ENCODE data around the gene KLRG1.

Gene KLRG1

GRCh38 chr12:8985213-8985754 is 4.1 kb upstream of the KLRG1 start:
- DNase-seq (ENCODE audit: low read depth in 2 of 2, low spot score in 1 of 2), result no peak

- DNase-seq (ENCODE audit: low read depth in 2 of 2, low spot score in 1 of 2), result no peak
Measured at GRCh38 chr12:8987163-8987562, 2.2 kb upstream of the KLRG1 start.

- DNase-seq (ENCODE audit: low read depth in 2 of 2, low spot score in 1 of 2), result no peak
Measured at GRCh38 chr12:8987685-8988084, 1.7 kb upstream of the KLRG1 start.

GRCh38 chr12:8991371-8992345 is 2.3 kb downstream of the KLRG1 start:
- DNase-seq (ENCODE audit: low read depth in 2 of 2, low spot score in 1 of 2), result no peak

- no peak for DNase-seq (ENCODE audit: low read depth in 2 of 2, low spot score in 1 of 2)
Measured at GRCh38 chr12:8993827-8994226, 4.5 kb downstream of the KLRG1 start.

- DNase-seq (ENCODE audit: low read depth in 2 of 2, low spot score in 1 of 2), result no peak
Measured at GRCh38 chr12:8995021-8995775, 5.9 kb downstream of the KLRG1 start.

- DNase-seq (ENCODE audit: low read depth in 2 of 2, low spot score in 1 of 2), result no peak
Measured at GRCh38 chr12:8996682-8997405, 7.5 kb downstream of the KLRG1 start.

- DNase-seq (ENCODE audit: low read depth in 2 of 2, low spot score in 1 of 2), result no peak
Measured at GRCh38 chr12:9001233-9001632, 11.9 kb downstream of the KLRG1 start.

- DNase-seq (ENCODE audit: low read depth in 2 of 2, low spot score in 1 of 2), result no peak
Measured at GRCh38 chr12:9002335-9002734, 13.0 kb downstream of the KLRG1 start.

GRCh38 chr12:9022592-9022991 is 33.2 kb downstream of the KLRG1 start:
- DNase-seq (ENCODE audit: low read depth in 2 of 2, low spot score in 1 of 2), result no peak

GRCh38 chr12:9024512-9024911 is 35.2 kb downstream of the KLRG1 start:
- DNase-seq (ENCODE audit: low read depth in 2 of 2, low spot score in 1 of 2), result no peak

GRCh38 chr12:9027161-9028059 is 38.1 kb downstream of the KLRG1 start:
- DNase-seq (ENCODE audit: low read depth in 2 of 2, low spot score in 1 of 2), result no peak

GRCh38 chr12:9030776-9031175 is 41.4 kb downstream of the KLRG1 start:
- DNase-seq (ENCODE audit: low read depth in 2 of 2, low spot score in 1 of 2), result no peak

GRCh38 chr12:9032202-9032964 is 43.0 kb downstream of the KLRG1 start:
- DNase-seq (ENCODE audit: low read depth in 2 of 2, low spot score in 1 of 2), result no peak

- no peak for DNase-seq (ENCODE audit: low read depth in 2 of 2, low spot score in 1 of 2)
Measured at GRCh38 chr12:9033265-9033887, 44.0 kb downstream of the KLRG1 start.

- no peak for DNase-seq (ENCODE audit: low read depth in 2 of 2, low spot score in 1 of 2)
Measured at GRCh38 chr12:9034095-9034494, 44.7 kb downstream of the KLRG1 start.

- no peak for DNase-seq (ENCODE audit: low read depth in 2 of 2, low spot score in 1 of 2)
Measured at GRCh38 chr12:9036227-9036626, 46.9 kb downstream of the KLRG1 start.

GRCh38 chr12:9037431-9037830 is 48.1 kb downstream of the KLRG1 start:
- DNase-seq (ENCODE audit: low read depth in 2 of 2, low spot score in 1 of 2), result no peak

- no peak for DNase-seq (ENCODE audit: low read depth in 2 of 2, low spot score in 1 of 2)
Measured at GRCh38 chr12:9039397-9039977, 50.1 kb downstream of the KLRG1 start.

Measured in stimulated activated CD8-positive, alpha-beta memory T cell treated with anti-CD3 and anti-CD28 coated beads, Interleukin-4, amount 100 ng/mL, for 4 hours (primary cell).